HCT116 (cell line): ENCODE measurements around the gene TBC1D14.

Source experiments
- CTCF ChIP-seq, 3 experiments: fragments of 200-600 bp in 1 of 3; sonication (generic) in 1 of 3; IDR thresholded peaks in 2 of 3; conservative IDR thresholded peaks in 1 of 3; 2 replicates each; pipeline ENCODE4 v1.5.1; 2012 to 2017; ENCODE audit warnings: low read depth in 2 of 3, low read length in 2 of 3, antibody characterized with exemption in 1 of 3, borderline replicate concordance in 1 of 3, control low read depth in 1 of 3, mild to moderate bottlenecking in 1 of 3, mixed read lengths in 1 of 3, mixed run types in 1 of 3, moderate library complexity in 1 of 3; ENCODE audit not compliant: insufficient read depth in 1 of 3
- EZH2 ChIP-seq: fragments of 200-600 bp; sonication (generic); IDR thresholded peaks from 2 replicates; pipeline ENCODE4 v1.6.1; 2017; ENCODE audit warnings: antibody characterized with exemption, mixed run types
- JUND ChIP-seq: IDR thresholded peaks from 2 replicates; pipeline ENCODE4 v1.6.1; 2012
- POLR2A ChIP-seq: IDR thresholded peaks from 2 replicates; pipeline ENCODE4 v1.7.0; 2011; ENCODE audit warnings: borderline replicate concordance; ENCODE audit not compliant: insufficient read depth, insufficient read length; ENCODE audit errors: extremely low read depth
- POLR2AphosphoS5 ChIP-seq: IDR thresholded peaks from 2 replicates; pipeline ENCODE4 v1.6.1; 2011; ENCODE audit warnings: mild to moderate bottlenecking, low read depth, low read length, moderate library complexity
- SP1 ChIP-seq: IDR thresholded peaks from 2 replicates; pipeline ENCODE4 v1.6.1; 2012; ENCODE audit warnings: low read depth

- TF ChIP-seq CTCF (IDR thresholded peaks at IDR 0.05 in 2 of 3, conservative IDR thresholded peaks at IDR 0.05 in 1 of 3; ENCODE audit: borderline replicate concordance in 1 of 3, insufficient read depth in 1 of 3, low read depth in 2 of 3, low read length in 2 of 3) (no peak), POLR2AphosphoS5 (no peak), JUND (no peak), SP1 (no peak), POLR2A (no peak), EZH2 (no peak)
Observed at GRCh38 chr4:6926081-6926480, 16.5 kb downstream of the TBC1D14 start.
